H1 (cell line): Measurements from ENCODE around the gene MGST1. TPM values are rescaled to one million over a fixed set of nuclear protein-coding genes. Genes with fewer than 3 reads are reported as not detected.

Source experiments
- CHD2 ChIP-seq: IDR thresholded peaks from 2 replicates; pipeline ENCODE4 v1.6.1; 2012; ENCODE audit warnings: low read length, improper control_type of control experiment
- CTBP2 ChIP-seq: IDR thresholded peaks from 2 replicates; pipeline ENCODE4 v1.7.0; 2011; ENCODE audit warnings: borderline replicate concordance, mild to moderate bottlenecking, moderate library complexity, mixed read lengths, low read length; ENCODE audit not compliant: insufficient read depth, insufficient read length
- RAD21 ChIP-seq, 2 experiments: IDR thresholded peaks in 1 of 2; conservative IDR thresholded peaks in 1 of 2; 2 replicates each; pipeline ENCODE4 v1.6.1; 2011; ENCODE audit warnings: low read depth in 2 of 2, low read length in 2 of 2, improper control_type of control experiment in 1 of 2, inconsistent platforms in 1 of 2, mild to moderate bottlenecking in 1 of 2, moderate library complexity in 1 of 2
- SP4 ChIP-seq: IDR thresholded peaks from 2 replicates; pipeline ENCODE4 v1.6.1; 2012; ENCODE audit warnings: low read length, inconsistent platforms
- polyA plus RNA-seq, 7 experiments: library from polyadenylated mRNA; depleted of rRNA in 3 of 7; stranded (reverse) in 5 of 7; unstranded in 2 of 7; fragments of >200 nt in 5 of 7; fragments of 200-250 nt in 2 of 7; gene quantifications; 1 replicate in 5 of 7; 2 replicates in 1 of 7; 4 replicates in 1 of 7; pipeline versions ENCODE4 v1.2.1 to v1.2.3, GENCODE V29; 2011 to 2013; ENCODE audit warnings: missing spikeins in 2 of 7, mixed read lengths in 2 of 7
- total RNA-seq: library from RNA; stranded (reverse); fragmentation: NEBNext Ultra II Directional; extraction: Animal tissue kit (Norgen Biotek cat#: 25700); gene quantifications from 2 replicates; pipeline ENCODE4 v1.2.1, GENCODE V29; 2021

MGST1 gene
- total and polyA plus RNA-seq, 2 of the 8 experiments (the other 6 are each of a cell fraction or from before 2014, with no cell fraction given), result 442 to 478 TPM

DNA sequence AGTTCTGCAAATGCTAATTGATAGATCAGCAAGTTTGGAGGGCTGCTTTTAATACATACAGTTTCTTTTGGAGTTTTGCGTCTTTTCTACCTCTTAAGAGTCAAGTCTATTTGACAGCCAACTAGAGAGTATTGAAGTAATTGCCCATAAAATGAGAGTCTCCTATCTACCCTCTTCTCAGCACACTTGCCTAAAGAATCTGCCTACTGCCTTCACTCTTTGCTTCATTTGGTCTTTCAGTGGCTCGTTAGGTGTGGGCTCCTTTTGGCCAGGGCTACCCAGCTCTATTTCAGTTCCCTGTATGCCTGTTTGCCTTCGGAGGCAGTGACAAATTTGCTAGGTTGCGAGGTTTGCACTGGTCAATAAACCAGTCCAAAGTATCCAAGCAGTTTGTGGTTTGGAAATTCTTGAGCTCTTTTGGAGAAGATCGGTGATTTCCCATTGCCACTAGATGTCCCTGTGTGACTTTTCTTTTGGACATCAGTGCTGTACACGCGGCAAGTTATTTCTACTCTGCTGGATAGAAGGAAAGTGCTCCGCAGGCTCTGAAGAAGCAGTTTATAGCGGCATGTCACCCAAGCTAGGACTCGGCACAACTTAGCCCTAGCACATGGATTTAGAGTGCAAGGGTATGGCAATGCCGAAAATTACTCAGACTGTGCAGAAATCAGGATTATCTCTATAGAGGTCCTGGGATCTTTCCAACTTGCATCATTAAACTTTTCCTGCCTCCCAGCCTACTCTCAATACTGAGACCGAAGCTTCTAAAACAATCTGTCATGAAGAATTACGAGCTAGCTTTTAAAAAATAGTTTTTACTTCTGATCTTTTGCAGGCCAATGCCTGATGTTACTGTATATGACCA is 38.6 kb downstream of the MGST1 start (continued):
- TF ChIP-seq RAD21 (IDR thresholded peaks at IDR 0.05 in 1 of 2, conservative IDR thresholded peaks at IDR 0.05 in 1 of 2; ENCODE audit: low read depth in 2 of 2, low read length in 2 of 2), result peak; percentile 83 to 85
- TF ChIP-seq CTBP2, result no peak
- TF ChIP-seq CHD2, result no peak
- TF ChIP-seq SP4, result no peak
